Ascending aorta (tissue), 2 donors: ENCODE data around the gene GPBAR1. TPM values are rescaled to one million over a fixed set of nuclear protein-coding genes. Genes with fewer than 3 reads are reported as not detected.

Experiments
- DNase-seq, 2 donors: peaks; one replicate each; pipeline ENCODE4 v3.0.0-alpha.2; 2019; ENCODE audit warnings: low spot score in 2 of 2
- H3K27ac ChIP-seq, 2 donors: fragments of 200-600 bp; sonication (generic); one replicate each; pipeline ENCODE4 v1.5.1; 2016 to 2017; ENCODE audit warnings: mild to moderate bottlenecking in 1 of 2
- H3K27me3 ChIP-seq: fragments of 200-600 bp; sonication (generic); one replicate; pipeline ENCODE4 v1.5.1; 2017
- H3K36me3 ChIP-seq, 2 donors: fragments of 200-600 bp; sonication (generic); one replicate each; pipeline ENCODE4 v1.5.1; 2016
- H3K4me1 ChIP-seq, 2 donors: fragments of 200-600 bp; sonication (generic); one replicate each; pipeline ENCODE4 v1.5.1; 2016 to 2017; ENCODE audit warnings: mild to moderate bottlenecking in 1 of 2
- H3K4me3 ChIP-seq, 2 donors: fragments of 200-600 bp; sonication (generic); one replicate each; pipeline ENCODE4 v1.5.1; 2016 to 2017; ENCODE audit warnings: mild to moderate bottlenecking in 1 of 2
- H3K9me3 ChIP-seq, 2 donors: fragments of 200-600 bp; sonication (generic); one replicate each; pipeline ENCODE4 v1.5.1; 2016
- intact Hi-C: fragments of 100-400 bp; cut with DNase I; formaldehyde crosslinking; loops from one replicate; pipeline ENCODE4 v1.15.1; 2023
- total RNA-seq: library from RNA; depleted of rRNA; stranded (reverse); fragments of >200 nt; gene quantifications from one replicate; pipeline ENCODE4 v1.1.0, GENCODE V29; 2016
- TF ChIP-seq, protein P1 (sequence below), 3 experiments: fragments of 200-600 bp in 2 of 3; fragments of 450-650 bp in 1 of 3; sonication (generic) in 2 of 3; IDR thresholded peaks; one replicate each; pipeline ENCODE4 v1.5.1; 2016 to 2019; ENCODE audit warnings: antibody characterized with exemption in 3 of 3, mild to moderate bottlenecking in 1 of 3, moderate library complexity in 1 of 3

The GPBAR1 gene
- total RNA-seq, 1 donor from 2014 or later, result not detected

- Histone ChIP-seq H3K36me3 (peaks cover 85 to 93% of the 10 kb centered on the region in 2 donors), H3K9me3 (no peaks in the 10 kb centered on the region), H3K4me3 (no peak overlapping the region), H3K27ac (no peak overlapping the region), H3K27me3 (no peaks in the 10 kb centered on the region), H3K4me1 (peaks cover 9 to 19% of the 10 kb centered on the region in 2 donors)
- intact Hi-C loops, result no loop called here
- TF ChIP-seq, protein P1, sequence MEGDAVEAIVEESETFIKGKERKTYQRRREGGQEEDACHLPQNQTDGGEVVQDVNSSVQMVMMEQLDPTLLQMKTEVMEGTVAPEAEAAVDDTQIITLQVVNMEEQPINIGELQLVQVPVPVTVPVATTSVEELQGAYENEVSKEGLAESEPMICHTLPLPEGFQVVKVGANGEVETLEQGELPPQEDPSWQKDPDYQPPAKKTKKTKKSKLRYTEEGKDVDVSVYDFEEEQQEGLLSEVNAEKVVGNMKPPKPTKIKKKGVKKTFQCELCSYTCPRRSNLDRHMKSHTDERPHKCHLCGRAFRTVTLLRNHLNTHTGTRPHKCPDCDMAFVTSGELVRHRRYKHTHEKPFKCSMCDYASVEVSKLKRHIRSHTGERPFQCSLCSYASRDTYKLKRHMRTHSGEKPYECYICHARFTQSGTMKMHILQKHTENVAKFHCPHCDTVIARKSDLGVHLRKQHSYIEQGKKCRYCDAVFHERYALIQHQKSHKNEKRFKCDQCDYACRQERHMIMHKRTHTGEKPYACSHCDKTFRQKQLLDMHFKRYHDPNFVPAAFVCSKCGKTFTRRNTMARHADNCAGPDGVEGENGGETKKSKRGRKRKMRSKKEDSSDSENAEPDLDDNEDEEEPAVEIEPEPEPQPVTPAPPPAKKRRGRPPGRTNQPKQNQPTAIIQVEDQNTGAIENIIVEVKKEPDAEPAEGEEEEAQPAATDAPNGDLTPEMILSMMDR (IDR thresholded peaks at IDR 0.05), result no peak
- no peak for DNase-seq
Observed at GRCh38 chr2:218244665-218245064, 16.1 kb upstream of the GPBAR1 start.

DNA sequence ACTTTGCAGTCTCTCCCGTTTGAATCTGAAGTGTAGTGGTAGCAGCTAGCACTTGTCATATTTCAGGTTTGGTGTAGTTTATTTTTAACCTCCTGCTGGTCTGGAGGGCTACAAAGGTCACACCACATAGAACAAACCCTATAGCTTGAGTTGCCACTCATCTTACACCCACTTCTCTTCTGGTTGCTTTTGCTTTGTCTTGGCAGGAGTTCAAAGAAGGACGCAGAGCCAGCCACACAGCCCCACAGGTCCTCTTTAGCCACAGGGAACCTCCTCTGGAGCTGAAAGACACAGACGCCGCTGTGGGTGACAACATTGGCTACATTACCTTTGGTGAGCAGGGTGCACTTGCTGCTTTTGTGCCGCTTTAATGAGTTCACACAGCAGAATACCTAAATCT, 15.6 kb upstream of the GPBAR1 start:
- H3K9me3 ChIP-seq, result no peaks in the 10 kb centered on the region
- peak in 1 of 2 donors; percentile 56 for DNase-seq
- peaks cover 85 to 93% of the 10 kb centered on the region in 2 donors for H3K36me3 ChIP-seq
- H3K4me3 ChIP-seq, result no peak overlapping the region
- H3K4me1 ChIP-seq, result peaks cover 9 to 19% of the 10 kb centered on the region in 2 donors
- TF ChIP-seq, protein P1 (IDR thresholded peaks at IDR 0.05), result no peak
- H3K27me3 ChIP-seq, result no peaks in the 10 kb centered on the region
- H3K27ac ChIP-seq, result no peak overlapping the region
- intact Hi-C loops, result no loop called here

DNA sequence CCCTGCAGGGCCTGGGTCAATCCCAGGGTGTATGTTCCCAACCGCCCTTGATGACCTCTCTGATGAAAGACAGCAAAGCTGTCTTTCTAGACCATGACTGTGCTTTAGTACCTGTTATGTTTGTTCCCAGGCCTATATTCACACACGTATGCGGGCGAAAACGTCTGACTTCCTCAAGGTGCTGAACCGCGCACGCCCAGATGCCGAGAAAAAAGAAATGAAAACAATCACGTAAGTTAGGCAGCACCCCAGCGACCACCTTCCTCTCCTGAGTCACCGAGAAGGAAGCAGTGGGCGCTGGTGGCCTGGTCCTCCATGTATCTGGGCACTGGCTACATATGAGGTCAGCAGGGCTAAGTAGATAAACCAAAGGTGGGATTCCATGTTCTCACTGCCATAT, 11.1 kb upstream of the GPBAR1 start:
- Histone ChIP-seq H3K27ac (no peak overlapping the region), H3K4me1 (no peaks in the 10 kb centered on the region), H3K9me3 (no peaks in the 10 kb centered on the region), H3K27me3 (no peaks in the 10 kb centered on the region), H3K4me3 (no peak overlapping the region), H3K36me3 (peaks cover 100% of the 10 kb centered on the region in 2 donors)
- DNase-seq, result peak in 1 of 2 donors; percentile 58
- TF ChIP-seq, protein P1 (IDR thresholded peaks at IDR 0.05), result no peak
- intact Hi-C loops, result no loop called here

GRCh38 chr2:218252509-218253231, 8.1 kb upstream of the GPBAR1 start:
- no peaks in the 10 kb centered on the region for H3K4me1 ChIP-seq
- no peak for DNase-seq
- H3K27me3 ChIP-seq, result no peaks in the 10 kb centered on the region
- H3K36me3 ChIP-seq, result peaks cover 79 to 88% of the 10 kb centered on the region in 2 donors
- intact Hi-C loops, result no loop called here
- H3K27ac ChIP-seq, result peak overlapping the region in 1 of 2 donors; percentile 38
- no peaks in the 10 kb centered on the region for H3K9me3 ChIP-seq
- no peak overlapping the region for H3K4me3 ChIP-seq
- TF ChIP-seq, protein P1 (IDR thresholded peaks at IDR 0.05), result no peak

GRCh38 chr2:218253232-218253625, 7.6 kb upstream of the GPBAR1 start:
- H3K9me3 ChIP-seq, result no peaks in the 10 kb centered on the region
- DNase-seq, result no peak
- TF ChIP-seq, protein P1 (IDR thresholded peaks at IDR 0.05), result no peak
- no peak overlapping the region for H3K27ac ChIP-seq
- no peaks in the 10 kb centered on the region for H3K27me3 ChIP-seq
- H3K4me1 ChIP-seq, result no peaks in the 10 kb centered on the region
- H3K36me3 ChIP-seq, result peaks cover 73 to 82% of the 10 kb centered on the region in 2 donors
- intact Hi-C loops, result no loop called here
- H3K4me3 ChIP-seq, result no peak overlapping the region
